Bone marrow (tissue), 2 donors: ENCODE measurements around the gene IL18R1.
A peak's percentile ranks its signal among the peaks of the same experiment; 100 is the strongest.
"Not testable (repeated sequence)": the region's sequence is repeated elsewhere in the genome, so short reads cannot be mapped to it uniquely, and the experiment has no call there.

Experiments
- DNase-seq, 2 donors: peaks; one replicate each; lab custom pipeline; 2025; lab: John Stamatoyannopoulos, UW

The IL18R1 gene

GRCh38 chr2:102355526-102356380 is at the start of gene IL18R1:
IL18R1 (plus strand) TSS chr2:102355796; CDS start chr2:102362661, 6,865 bp downstream.
- DNase-seq = peak; percentile 41 to 42

GRCh38 chr2:102306125-102306524 is 49.5 kb upstream of the IL18R1 start:
- no peak for DNase-seq

- peak in 1 of 2 donors; percentile 12 for DNase-seq
Observed at GRCh38 chr2:102310964-102311640, 44.5 kb upstream of the IL18R1 start, which contains the start of gene IL1RL1. IL1RL1 (plus strand) TSS chr2:102311563; CDS start chr2:102338265, 26,702 bp downstream.

- DNase-seq = no peak
Observed at GRCh38 chr2:102313025-102313424, 42.6 kb upstream of the IL18R1 start.

GRCh38 chr2:102313471-102313870 is 42.1 kb upstream of the IL18R1 start:
- DNase-seq = no peak

GRCh38 chr2:102313950-102314349 is 41.6 kb upstream of the IL18R1 start:
- DNase-seq = no peak

- no peak for DNase-seq
Observed at GRCh38 chr2:102315921-102316320, 39.7 kb upstream of the IL18R1 start.

- DNase-seq = no peak
Observed at GRCh38 chr2:102317715-102318114, 37.9 kb upstream of the IL18R1 start.

- no peak for DNase-seq
Observed at GRCh38 chr2:102318437-102318836, 37.2 kb upstream of the IL18R1 start.

- DNase-seq = peak in 1 of 2 donors; percentile 14
Observed at GRCh38 chr2:102321941-102322719, 33.5 kb upstream of the IL18R1 start.

GRCh38 chr2:102324914-102325313 is 30.7 kb upstream of the IL18R1 start:
- DNase-seq = not testable (repeated sequence)

- no peak for DNase-seq
Observed at GRCh38 chr2:102331311-102331980, 24.1 kb upstream of the IL18R1 start.

- no peak for DNase-seq
Observed at GRCh38 chr2:102334486-102334885, 21.1 kb upstream of the IL18R1 start.

- DNase-seq = no peak
Observed at GRCh38 chr2:102335871-102336366, 19.7 kb upstream of the IL18R1 start.

- no peak for DNase-seq
Observed at GRCh38 chr2:102336502-102336945, 19.1 kb upstream of the IL18R1 start.

- DNase-seq = no peak
Observed at GRCh38 chr2:102337012-102337411, 18.6 kb upstream of the IL18R1 start.

GRCh38 chr2:102337481-102338386 is 17.9 kb upstream of the IL18R1 start:
- DNase-seq = no peak

- no peak for DNase-seq
Observed at GRCh38 chr2:102340778-102341177, 14.8 kb upstream of the IL18R1 start.

- DNase-seq = no peak
Observed at GRCh38 chr2:102342888-102343287, 12.7 kb upstream of the IL18R1 start.

GRCh38 chr2:102344397-102344796 is 11.2 kb upstream of the IL18R1 start:
- no peak for DNase-seq
